ENCODE measurements around the gene TMX1.

DNA sequence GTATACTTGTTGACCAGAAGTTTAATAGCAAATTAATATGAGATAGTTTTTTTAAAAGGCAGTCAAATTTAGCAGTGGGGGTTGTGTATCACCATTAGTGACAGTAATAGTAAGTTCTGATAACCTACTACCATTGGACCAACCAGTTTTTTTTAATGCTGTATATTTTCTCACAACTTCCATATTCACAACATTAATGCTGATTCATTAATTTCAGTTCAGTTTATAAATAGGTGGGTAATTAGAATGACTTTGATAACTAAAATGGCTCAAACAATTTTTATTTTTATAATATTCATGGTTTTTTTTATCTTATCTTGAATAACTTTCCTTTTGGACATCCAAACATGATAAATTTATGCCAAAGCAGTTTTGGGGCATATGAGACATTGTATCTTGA is 13.8 kb downstream of the TMX1 start:
- TF ChIP-seq CTCF (IDR thresholded peaks at IDR 0.05; ENCODE audit: insufficient read depth, low read depth, low read length) (no peak), EZH2 (IDR thresholded peaks at IDR 0.05; ENCODE audit: insufficient read depth, low read length) (no peak)
